ENCODE measurements around the gene TBCCD1. TPM values are rescaled to one million over a fixed set of nuclear protein-coding genes. Genes with fewer than 3 reads are reported as not detected.
"Not testable (repeated sequence)": the region's sequence is repeated elsewhere in the genome, so short reads cannot be mapped to it uniquely, and the experiment has no call there.

TBCCD1 gene
- total RNA-seq, 1 donor from 2014 or later = 6.4 TPM

DNA sequence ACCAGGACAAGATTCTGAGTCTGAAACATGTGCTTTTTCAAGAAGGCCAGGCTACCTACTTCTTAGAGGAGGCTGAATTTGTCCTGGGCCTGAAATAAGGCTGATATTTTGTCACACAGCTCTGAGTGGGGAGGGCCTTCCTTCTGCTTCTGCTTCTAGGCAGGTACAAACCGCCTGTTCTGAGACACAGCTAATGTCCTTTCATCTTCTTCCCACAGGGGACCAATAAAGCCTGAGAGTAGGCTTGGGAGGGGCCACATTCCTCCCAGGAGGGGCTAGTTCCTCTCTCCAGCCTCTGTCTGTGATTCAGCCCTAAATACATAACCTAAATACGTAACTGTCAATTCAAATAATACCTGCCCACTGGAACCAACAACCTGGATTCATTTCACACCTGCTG, 57.7 kb downstream of the TBCCD1 start:
- Histone ChIP-seq H3K9me3 (no peaks in the 10 kb centered on the region), H3K36me3 (no peaks in the 10 kb centered on the region), H3K4me1 (no peaks in the 10 kb centered on the region), H3K4me3 (no peak overlapping the region), H3K27me3 (no peaks in the 10 kb centered on the region), H3K27ac (no peak overlapping the region)
- TF ChIP-seq, protein P1, sequence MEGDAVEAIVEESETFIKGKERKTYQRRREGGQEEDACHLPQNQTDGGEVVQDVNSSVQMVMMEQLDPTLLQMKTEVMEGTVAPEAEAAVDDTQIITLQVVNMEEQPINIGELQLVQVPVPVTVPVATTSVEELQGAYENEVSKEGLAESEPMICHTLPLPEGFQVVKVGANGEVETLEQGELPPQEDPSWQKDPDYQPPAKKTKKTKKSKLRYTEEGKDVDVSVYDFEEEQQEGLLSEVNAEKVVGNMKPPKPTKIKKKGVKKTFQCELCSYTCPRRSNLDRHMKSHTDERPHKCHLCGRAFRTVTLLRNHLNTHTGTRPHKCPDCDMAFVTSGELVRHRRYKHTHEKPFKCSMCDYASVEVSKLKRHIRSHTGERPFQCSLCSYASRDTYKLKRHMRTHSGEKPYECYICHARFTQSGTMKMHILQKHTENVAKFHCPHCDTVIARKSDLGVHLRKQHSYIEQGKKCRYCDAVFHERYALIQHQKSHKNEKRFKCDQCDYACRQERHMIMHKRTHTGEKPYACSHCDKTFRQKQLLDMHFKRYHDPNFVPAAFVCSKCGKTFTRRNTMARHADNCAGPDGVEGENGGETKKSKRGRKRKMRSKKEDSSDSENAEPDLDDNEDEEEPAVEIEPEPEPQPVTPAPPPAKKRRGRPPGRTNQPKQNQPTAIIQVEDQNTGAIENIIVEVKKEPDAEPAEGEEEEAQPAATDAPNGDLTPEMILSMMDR (IDR thresholded peaks at IDR 0.05) = no peak
- intact Hi-C loops (cut with DNase I) = no loop called here
- peak in 1 of 2 donors; percentile 8 for DNase-seq (ENCODE audit: low spot score in 2 of 2)

DNA sequence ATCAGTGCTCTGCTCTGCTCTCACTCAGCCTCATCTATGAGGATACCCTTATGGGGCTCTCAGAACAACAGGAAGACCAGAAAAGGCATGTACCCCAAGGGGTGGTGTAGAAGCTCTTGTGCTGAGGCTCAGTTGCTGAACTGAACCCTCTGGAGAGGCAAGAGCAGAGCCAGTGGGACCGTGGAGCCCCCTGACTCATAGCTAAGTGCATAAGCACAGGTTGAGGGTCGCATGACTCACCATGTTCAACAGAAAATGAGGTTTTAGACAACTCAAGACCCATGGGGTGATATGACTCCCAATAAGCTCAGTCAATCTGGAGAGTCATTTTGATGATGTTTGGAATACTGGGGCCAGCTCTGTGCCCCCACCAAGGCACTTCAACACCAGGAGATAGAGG, 60.3 kb downstream of the TBCCD1 start:
- Histone ChIP-seq H3K4me3 (no peak overlapping the region), H3K27me3 (no peaks in the 10 kb centered on the region), H3K27ac (no peak overlapping the region), H3K9me3 (no peaks in the 10 kb centered on the region), H3K4me1 (no peaks in the 10 kb centered on the region), H3K36me3 (no peaks in the 10 kb centered on the region)
- DNase-seq (ENCODE audit: low spot score in 2 of 2) = peak in 1 of 2 donors; percentile 46
- TF ChIP-seq, protein P1 (IDR thresholded peaks at IDR 0.05) = no peak
- intact Hi-C loops (cut with DNase I) = no loop called here

DNA sequence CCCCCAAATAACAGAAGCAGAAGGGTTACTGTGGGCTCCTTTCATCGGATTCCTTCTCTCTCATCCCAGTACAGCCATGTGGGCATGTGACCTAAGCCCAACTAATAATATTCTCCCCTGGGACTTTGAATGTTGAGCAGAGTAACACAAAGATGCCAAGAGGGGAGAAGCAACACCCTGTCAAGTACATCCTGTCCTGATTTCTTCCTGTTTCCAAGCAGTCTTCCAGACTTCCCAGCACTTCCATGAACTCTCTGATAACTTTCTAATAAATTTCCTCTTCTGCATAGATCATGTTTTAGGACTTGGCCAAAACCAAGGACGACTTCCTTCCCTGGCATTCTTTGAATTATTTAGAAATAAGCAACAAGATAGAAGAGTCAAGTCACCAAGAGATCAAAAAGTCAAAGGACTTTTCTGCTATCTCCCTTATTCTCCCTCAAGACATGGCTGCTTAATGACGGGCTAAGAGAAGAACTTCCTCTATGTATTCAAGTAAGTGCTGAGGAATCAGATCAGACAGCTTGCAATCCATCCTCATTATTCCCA, 60.9 kb downstream of the TBCCD1 start:
- TF ChIP-seq, protein P1 (IDR thresholded peaks at IDR 0.05) = no peak
- H3K4me1 ChIP-seq = no peaks in the 10 kb centered on the region
- intact Hi-C loops (cut with DNase I) = no loop called here
- peak in 1 of 2 donors; percentile 13 for DNase-seq (ENCODE audit: low spot score in 2 of 2)
- H3K9me3 ChIP-seq = no peaks in the 10 kb centered on the region
- H3K36me3 ChIP-seq = no peaks in the 10 kb centered on the region
- no peak overlapping the region for H3K27ac ChIP-seq
- no peak overlapping the region for H3K4me3 ChIP-seq
- H3K27me3 ChIP-seq = no peaks in the 10 kb centered on the region

DNA sequence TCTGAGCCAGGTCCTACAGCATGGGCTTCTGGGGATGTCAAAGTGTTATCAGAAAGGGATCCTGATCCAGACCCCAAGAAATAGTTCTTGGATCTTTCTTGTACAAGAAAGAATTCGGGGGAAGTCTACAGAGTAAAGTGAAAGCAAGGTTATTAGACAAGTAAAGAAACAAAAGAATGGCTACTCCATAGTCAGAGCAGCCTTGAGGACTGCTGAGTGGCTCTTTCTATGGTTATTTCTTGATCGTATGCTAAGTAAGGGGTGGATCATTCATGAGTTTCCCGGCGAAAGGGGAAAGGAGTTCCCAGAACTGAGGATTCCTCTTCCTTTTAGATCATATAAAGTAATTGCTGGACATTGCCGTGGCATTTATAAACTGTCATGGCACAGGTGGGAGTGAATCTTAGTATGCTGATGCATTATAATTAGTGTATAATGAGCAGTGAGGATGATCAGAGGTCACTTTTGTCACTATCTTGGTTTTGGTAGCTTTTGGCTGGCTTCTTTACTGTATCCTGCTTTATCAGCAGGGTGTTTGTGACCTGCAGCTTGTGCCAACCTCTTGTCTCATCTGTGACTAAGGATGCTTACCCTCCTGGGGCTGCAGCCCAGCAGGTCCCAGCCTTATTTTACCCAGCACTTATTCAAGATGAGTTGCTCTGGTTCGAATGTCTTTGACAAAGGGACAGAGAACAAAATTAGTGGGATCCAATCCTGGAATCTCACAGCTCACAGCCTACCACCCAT, 64.0 kb downstream of the TBCCD1 start:
- H3K4me1 ChIP-seq = no peaks in the 10 kb centered on the region
- peak overlapping the region in 1 of 2 donors; percentile 35 for H3K4me3 ChIP-seq
- DNase-seq (ENCODE audit: low spot score in 2 of 2) = no peak
- H3K9me3 ChIP-seq = no peaks in the 10 kb centered on the region
- no peak overlapping the region for H3K27ac ChIP-seq
- intact Hi-C loops (cut with DNase I) = no loop called here
- no peaks in the 10 kb centered on the region for H3K36me3 ChIP-seq
- TF ChIP-seq, protein P1 (IDR thresholded peaks at IDR 0.05) = no peak
- H3K27me3 ChIP-seq = no peaks in the 10 kb centered on the region

DNA sequence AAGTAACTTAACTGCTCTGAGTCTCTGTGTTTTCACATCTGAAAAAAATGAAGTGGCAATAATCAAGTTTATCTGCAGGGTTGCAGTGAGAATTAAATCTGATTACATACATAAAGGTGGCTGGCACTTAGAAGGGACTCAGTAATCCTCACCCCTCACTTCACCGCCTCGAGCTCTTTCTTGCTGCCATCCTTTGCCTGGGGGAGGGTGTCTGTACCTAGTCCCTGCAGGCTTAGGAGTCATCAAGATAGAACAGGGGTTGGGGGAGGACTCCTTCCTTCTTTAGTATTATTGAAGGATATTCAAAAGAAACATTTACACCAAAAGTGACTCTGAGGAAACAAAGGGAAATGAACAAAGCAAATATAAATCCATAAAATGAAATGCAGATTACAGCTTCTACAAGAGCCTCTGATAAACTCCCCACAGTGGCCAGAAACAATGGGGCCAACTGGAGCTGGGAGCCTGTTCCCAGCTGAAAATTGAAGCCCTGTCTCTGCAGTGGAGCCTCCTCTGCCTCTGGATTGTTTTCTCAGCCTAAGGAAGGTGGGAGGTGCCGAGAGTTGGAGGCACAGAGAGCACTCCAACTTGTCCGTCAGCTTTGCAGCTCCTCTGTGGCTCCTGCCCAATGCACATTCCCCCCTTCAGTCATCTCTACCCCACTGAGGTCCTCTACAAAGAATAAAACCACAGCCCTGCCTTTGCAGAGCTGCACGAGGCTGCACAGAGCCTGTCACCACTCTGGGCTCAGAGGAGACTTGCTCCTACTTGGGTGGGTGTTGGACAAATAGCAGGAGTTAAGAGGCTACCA, 64.8 kb downstream of the TBCCD1 start:
- H3K4me3 ChIP-seq = peak overlapping the region in 1 of 2 donors; percentile 35
- H3K27me3 ChIP-seq = no peaks in the 10 kb centered on the region
- TF ChIP-seq, protein P1 (IDR thresholded peaks at IDR 0.05) = no peak
- H3K9me3 ChIP-seq = no peaks in the 10 kb centered on the region
- H3K27ac ChIP-seq = no peak overlapping the region
- no peaks in the 10 kb centered on the region for H3K36me3 ChIP-seq
- intact Hi-C loops (cut with DNase I) = no loop called here
- H3K4me1 ChIP-seq = no peaks in the 10 kb centered on the region
- DNase-seq (ENCODE audit: low spot score in 2 of 2) = no peak

DNA sequence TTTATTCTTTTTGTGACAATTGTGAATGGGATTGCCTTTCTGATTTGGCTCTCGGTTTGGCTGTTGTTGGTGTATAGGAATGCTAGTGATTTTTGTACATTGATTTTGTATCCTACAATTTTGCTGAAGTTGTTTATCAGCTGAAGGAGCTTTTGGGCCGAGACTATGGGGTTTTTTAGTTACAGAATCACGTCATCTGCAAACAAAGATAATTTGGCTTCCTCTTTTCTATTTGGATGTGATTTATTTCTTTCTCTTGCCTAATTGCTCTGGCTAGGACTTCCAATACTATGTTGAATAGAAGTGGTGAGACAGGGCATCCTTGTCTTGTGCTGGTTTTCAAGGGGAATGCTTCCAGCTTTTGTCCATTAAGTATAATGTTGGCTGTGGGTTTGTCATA, 67.2 kb downstream of the TBCCD1 start:
- intact Hi-C loops (cut with DNase I); DNase-seq (ENCODE audit: low spot score in 2 of 2); H3K9me3 ChIP-seq; H3K27me3 ChIP-seq; H3K36me3 ChIP-seq; H3K27ac ChIP-seq; H3K4me3 ChIP-seq; H3K4me1 ChIP-seq: not testable (repeated sequence)

DNA sequence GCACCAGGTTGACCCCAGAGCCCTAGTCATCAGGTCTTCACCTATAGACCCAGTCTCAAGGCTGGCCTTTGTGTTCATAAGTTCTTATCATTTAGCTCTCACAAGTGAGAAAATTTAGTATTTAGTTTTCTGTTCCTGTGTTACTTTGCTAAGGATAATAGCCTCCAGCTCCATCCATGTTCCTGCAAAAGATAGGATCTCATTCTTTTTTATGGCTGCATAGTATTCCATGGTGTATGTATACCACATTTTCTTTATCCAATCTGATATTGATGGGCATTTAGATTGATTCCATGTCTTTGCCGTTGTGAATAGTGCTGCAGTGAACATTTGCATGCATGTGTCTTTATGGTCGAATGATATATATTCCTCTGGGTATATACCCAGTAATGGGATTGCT, 69.1 kb downstream of the TBCCD1 start:
- H3K9me3 ChIP-seq; H3K36me3 ChIP-seq; H3K27ac ChIP-seq; H3K4me3 ChIP-seq; DNase-seq (ENCODE audit: low spot score in 2 of 2); intact Hi-C loops (cut with DNase I); H3K27me3 ChIP-seq: not testable (repeated sequence)
- peaks cover 0 to 21% of the 10 kb centered on the region in 2 donors for H3K4me1 ChIP-seq
